Immature natural killer cell (primary cell): ENCODE data around the gene HM13. TPM values are rescaled to one million over a fixed set of nuclear protein-coding genes. Genes with fewer than 3 reads are reported as not detected.
"Not testable (repeated sequence)": the region's sequence is repeated elsewhere in the genome, so short reads cannot be mapped to it uniquely, and the experiment has no call there.

Source experiments
- DNase-seq, 3 donors: peaks; one replicate each; pipeline ENCODE4 v3.0.0; 2022; ENCODE audit warnings: mixed read lengths in 1 of 3
- H3K27ac Mint-ChIP-seq, 6 donors: one replicate each; pipeline ENCODE4 v1.8.0; 2020; ENCODE audit warnings: mixed read lengths in 6 of 6, mild to moderate bottlenecking in 5 of 6, inconsistent platforms in 4 of 6, moderate library complexity in 3 of 6
- H3K27me3 Mint-ChIP-seq, 3 donors: one replicate each; pipeline ENCODE4 v1.8.0; 2020 to 2021; ENCODE audit warnings: low read depth in 3 of 3, mild to moderate bottlenecking in 3 of 3, mixed read lengths in 3 of 3, moderate library complexity in 3 of 3, inconsistent platforms in 1 of 3
- H3K36me3 Mint-ChIP-seq, 3 donors: one replicate each; pipeline ENCODE4 v1.8.0; 2020; ENCODE audit warnings: mixed read lengths in 3 of 3, inconsistent platforms in 2 of 3, mild to moderate bottlenecking in 2 of 3
- H3K4me1 Mint-ChIP-seq, 2 donors: one replicate each; pipeline ENCODE4 v1.8.0; 2020; ENCODE audit warnings: inconsistent platforms in 2 of 2, mild to moderate bottlenecking in 2 of 2, mixed read lengths in 2 of 2, moderate library complexity in 1 of 2
- H3K4me3 Mint-ChIP-seq, 5 donors: one replicate each; pipeline ENCODE4 v1.8.0; 2020; ENCODE audit warnings: mild to moderate bottlenecking in 5 of 5, mixed read lengths in 5 of 5, inconsistent platforms in 3 of 5, moderate library complexity in 3 of 5
- H3K9me3 Mint-ChIP-seq, 6 donors: one replicate each; pipeline ENCODE4 v1.8.0; 2020; ENCODE audit warnings: mild to moderate bottlenecking in 6 of 6, mixed read lengths in 6 of 6, inconsistent platforms in 4 of 6, moderate library complexity in 3 of 6
- polyA plus RNA-seq, 3 donors: library from polyadenylated mRNA; unstranded; fragments of 300-500 nt; fragmentation: Illumina TruSeq; gene quantifications; one replicate each; pipeline ENCODE4 v1.2.3, GENCODE V29; 2021

HM13 gene
- polyA plus RNA-seq, 3 donors from 2014 or later = 112 to 167 (median 152) TPM

DNA sequence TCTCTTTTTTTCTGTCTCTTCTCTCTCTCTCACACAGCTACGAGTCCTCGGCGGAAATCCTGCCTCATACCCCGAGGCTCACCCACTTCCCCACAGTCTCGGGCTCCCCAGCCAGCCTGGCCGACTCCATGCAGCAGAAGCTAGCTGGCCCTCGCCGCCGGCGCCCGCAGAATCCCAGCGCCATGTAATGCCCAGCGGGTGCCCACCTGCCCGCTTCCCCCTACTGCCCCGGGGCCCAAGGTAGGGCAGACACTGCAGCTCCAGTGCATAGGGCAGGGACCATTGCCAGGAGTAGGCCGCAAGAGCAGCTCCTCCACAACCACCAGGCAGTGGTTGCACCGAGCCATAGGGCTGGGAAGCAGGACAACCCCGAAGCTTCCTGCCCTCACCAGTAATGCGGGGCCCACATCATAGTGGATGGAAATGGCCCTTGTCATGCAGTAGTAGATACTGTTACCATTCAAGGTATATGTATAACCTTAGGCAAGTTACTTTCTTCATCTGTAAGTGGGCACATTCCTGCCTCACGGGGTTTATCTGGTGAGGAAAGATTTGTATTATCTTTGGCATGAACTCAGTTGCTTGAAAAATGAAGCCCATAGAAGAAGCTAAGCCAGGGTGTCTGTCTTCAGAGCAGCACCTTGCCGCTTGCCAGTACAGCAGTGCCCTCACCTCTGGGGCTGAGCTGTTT, 53.9 kb downstream of the HM13 start:
- Mint-ChIP-seq H3K9me3 (no peaks in the 10 kb centered on the region), H3K36me3 (peaks cover 0 to 10% (median 0%) of the 10 kb centered on the region in 3 donors), H3K27me3 (peaks cover 2 to 6% (median 2%) of the 10 kb centered on the region in 3 donors), H3K27ac (peak overlapping the region in 4 of 6 donors; percentile 8 to 62 (median 24)), H3K4me1 (peaks cover 18 to 24% of the 10 kb centered on the region in 2 donors), H3K4me3 (no peak overlapping the region)
- DNase-seq = no peak

DNA sequence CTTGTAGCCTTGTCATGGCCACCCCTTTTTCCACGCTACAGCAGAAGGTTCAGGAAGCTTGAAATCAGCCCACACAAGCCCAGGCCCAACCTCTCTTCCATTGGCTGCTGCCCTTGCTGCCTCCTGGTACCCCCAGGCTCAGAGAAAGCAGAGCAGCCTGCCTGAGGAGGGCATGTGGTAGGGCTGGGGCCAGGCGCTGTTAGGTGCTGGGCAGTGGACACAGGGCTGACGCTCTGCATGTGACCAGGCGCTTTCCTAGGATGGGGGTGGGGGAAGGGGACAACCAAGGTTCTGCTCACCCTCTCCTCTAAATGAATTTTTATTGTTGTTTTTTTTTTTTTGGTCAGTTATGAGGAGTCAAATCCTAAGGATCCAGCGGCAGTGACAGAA, 54.5 kb downstream of the HM13 start:
- no peak overlapping the region for H3K4me3 Mint-ChIP-seq
- H3K27ac Mint-ChIP-seq = peak overlapping the region in 1 of 6 donors; percentile 40
- H3K4me1 Mint-ChIP-seq = peaks cover 23 to 29% of the 10 kb centered on the region in 2 donors
- no peak for DNase-seq
- H3K36me3 Mint-ChIP-seq = peaks cover 0 to 10% (median 0%) of the 10 kb centered on the region in 3 donors
- H3K27me3 Mint-ChIP-seq = peaks cover 2 to 9% (median 2%) of the 10 kb centered on the region in 3 donors
- H3K9me3 Mint-ChIP-seq = no peaks in the 10 kb centered on the region

DNA sequence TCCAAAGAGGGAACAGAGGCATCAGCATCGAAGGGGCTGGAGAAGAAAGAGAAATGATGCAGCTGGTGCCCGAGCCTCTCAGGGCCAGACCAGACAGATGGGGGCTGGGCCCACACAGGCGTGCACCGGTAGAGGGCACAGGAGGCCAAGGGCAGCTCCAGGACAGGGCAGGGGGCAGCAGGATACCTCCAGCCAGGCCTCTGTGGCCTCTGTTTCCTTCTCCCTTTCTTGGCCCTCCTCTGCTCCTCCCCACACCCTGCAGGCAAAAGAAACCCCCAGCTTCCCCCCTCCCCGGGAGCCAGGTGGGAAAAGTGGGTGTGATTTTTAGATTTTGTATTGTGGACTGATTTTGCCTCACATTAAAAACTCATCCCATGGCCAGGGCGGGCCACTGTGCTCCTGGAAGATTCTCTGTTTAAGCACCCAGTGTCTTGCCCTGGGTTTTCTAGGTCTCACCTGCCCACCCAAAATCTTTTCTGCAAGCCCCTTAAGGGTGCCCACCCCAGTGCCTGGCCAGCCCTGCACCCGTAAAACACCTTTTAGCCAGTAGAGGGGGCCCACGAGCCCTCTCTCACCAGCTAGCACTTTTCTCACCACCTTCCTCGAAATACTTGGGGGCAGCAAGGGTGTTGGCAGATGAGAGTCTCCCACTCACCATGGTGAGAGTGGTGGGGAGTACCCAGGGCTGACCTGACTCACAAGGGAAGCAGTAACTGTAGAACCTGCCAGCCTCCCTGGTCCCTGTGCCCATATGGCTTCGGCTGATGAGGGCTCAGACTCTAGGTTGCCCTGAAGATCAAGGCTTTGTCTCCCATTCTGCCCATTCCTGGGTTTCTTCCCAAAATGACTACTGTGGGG, 55.1 kb downstream of the HM13 start:
- peaks cover 26 to 34% of the 10 kb centered on the region in 2 donors for H3K4me1 Mint-ChIP-seq
- DNase-seq = peak; percentile 55 to 58 (median 57)
- H3K36me3 Mint-ChIP-seq = peaks cover 0 to 5% (median 0%) of the 10 kb centered on the region in 3 donors
- H3K27me3 Mint-ChIP-seq = peaks cover 2 to 11% (median 2%) of the 10 kb centered on the region in 3 donors
- peak overlapping the region in 2 of 6 donors; percentile 40 for H3K27ac Mint-ChIP-seq
- no peaks in the 10 kb centered on the region for H3K9me3 Mint-ChIP-seq
- H3K4me3 Mint-ChIP-seq = no peak overlapping the region

DNA sequence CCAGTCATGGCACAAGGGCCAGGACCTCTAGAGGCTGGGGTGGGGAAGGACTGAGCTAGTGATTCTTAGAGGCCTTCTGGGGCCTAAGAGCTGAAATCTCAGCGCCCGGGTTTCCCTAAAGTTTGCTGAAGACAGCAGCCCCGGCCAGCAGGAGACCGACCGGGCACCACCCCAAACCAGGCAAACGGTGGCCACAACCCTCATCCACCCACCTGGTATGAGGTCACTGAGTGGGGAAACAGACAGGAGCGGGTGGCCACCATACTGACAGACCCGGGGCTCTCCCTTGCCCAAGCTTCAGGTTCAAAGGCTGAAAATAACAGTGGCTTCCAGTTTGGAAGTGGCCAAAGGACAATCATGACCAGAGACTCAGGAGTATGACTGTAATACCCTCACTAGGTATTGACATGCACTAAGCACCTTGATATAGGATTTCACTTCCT, 55.8 kb downstream of the HM13 start:
- peaks cover 26 to 34% of the 10 kb centered on the region in 2 donors for H3K4me1 Mint-ChIP-seq
- no peak for DNase-seq
- H3K4me3 Mint-ChIP-seq = no peak overlapping the region
- H3K9me3 Mint-ChIP-seq = no peaks in the 10 kb centered on the region
- peaks cover 0 to 3% (median 0%) of the 10 kb centered on the region in 3 donors for H3K36me3 Mint-ChIP-seq
- H3K27ac Mint-ChIP-seq = peak overlapping the region in 2 of 6 donors; percentile 11 to 28
- H3K27me3 Mint-ChIP-seq = peaks cover 2 to 11% (median 2%) of the 10 kb centered on the region in 3 donors

DNA sequence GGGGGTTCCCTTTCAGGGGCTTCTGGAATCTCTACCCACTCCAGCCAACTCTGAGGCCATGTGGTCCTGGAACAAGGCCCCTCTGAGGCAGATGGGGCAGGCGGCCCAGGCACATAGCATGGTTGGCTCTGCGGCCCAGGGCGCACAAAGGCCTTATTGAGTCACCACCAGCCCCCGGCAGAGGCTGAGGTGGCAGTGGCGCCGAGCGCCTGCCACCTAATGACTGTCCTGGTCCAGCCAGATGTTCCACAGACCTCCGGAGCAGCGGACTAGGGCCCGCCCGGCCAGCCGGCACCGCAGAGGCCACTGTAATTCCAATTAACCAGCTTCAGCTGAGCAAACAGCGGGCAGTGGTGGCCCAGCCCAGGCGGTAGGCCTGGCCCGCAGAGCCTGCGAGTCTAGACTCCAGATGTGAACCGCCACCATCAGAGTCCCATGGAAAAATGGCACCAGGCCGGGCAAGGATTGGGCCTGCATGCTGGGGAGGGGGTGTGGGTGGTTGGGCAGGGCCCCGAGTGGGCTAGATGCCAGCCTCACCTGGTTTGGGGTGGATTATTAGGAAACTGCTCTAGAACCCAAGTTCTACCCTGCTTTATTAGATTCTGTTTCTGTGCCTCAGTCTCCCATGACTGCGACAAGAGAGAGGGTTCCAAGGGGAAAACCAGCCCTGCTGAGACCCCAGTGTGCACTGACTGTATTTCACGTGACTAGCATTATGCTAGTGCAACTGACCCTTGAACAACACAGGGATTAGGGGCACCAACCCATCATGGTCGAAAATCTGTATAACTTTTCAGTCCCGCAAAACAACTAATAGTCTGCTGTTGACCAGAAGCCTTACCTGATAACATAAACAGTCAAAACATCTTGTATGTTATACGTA, 56.7 kb downstream of the HM13 start:
- H3K27me3 Mint-ChIP-seq = peaks cover 2 to 11% (median 2%) of the 10 kb centered on the region in 3 donors
- H3K4me1 Mint-ChIP-seq = peaks cover 26 to 34% of the 10 kb centered on the region in 2 donors
- DNase-seq = no peak
- no peaks in the 10 kb centered on the region for H3K36me3 Mint-ChIP-seq
- peak overlapping the region in 4 of 6 donors; percentile 37 to 82 (median 51) for H3K27ac Mint-ChIP-seq
- H3K4me3 Mint-ChIP-seq = peak overlapping the region; percentile 24 to 84 (median 59)
- no peaks in the 10 kb centered on the region for H3K9me3 Mint-ChIP-seq

DNA sequence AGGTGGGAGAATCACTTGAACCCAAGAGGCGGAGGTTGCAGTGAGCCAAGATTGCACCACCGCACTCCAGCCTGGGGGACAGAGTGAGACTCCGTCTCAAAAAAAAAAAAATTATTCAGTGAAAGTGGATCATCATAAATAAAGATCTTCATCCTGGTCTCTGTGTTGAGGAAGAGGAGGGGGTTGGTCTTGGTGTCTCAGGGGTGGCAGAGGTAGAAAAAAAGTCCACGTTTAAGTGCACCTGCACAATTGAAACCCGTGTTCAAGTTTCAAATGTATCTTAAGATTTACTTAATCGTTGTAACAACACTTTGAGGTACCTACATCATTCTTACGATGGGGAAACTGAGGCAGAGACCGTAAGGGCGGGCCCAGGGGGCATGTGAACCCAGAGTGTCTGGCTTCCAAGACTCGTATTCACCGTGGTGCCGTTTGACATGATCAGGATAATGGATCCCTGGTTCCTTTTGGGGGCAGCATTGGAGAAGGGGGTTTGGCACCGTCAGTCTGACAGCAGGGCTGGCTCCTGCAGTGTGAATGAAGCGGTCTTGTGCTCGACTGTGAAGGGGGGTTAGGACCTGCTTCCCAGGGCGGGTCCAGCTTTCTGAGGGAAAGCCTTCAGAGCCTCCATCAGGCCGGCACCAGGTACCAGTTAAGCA, 57.9 kb downstream of the HM13 start:
- H3K27me3 Mint-ChIP-seq = peaks cover 3 to 11% (median 4%) of the 10 kb centered on the region in 3 donors
- peaks cover 23 to 29% of the 10 kb centered on the region in 2 donors for H3K4me1 Mint-ChIP-seq
- DNase-seq = no peak
- H3K4me3 Mint-ChIP-seq = peak overlapping the region; percentile 82 to 87 (median 86)
- no peaks in the 10 kb centered on the region for H3K36me3 Mint-ChIP-seq
- peak overlapping the region; percentile 80 to 88 (median 84) for H3K27ac Mint-ChIP-seq
- H3K9me3 Mint-ChIP-seq = no peaks in the 10 kb centered on the region

DNA sequence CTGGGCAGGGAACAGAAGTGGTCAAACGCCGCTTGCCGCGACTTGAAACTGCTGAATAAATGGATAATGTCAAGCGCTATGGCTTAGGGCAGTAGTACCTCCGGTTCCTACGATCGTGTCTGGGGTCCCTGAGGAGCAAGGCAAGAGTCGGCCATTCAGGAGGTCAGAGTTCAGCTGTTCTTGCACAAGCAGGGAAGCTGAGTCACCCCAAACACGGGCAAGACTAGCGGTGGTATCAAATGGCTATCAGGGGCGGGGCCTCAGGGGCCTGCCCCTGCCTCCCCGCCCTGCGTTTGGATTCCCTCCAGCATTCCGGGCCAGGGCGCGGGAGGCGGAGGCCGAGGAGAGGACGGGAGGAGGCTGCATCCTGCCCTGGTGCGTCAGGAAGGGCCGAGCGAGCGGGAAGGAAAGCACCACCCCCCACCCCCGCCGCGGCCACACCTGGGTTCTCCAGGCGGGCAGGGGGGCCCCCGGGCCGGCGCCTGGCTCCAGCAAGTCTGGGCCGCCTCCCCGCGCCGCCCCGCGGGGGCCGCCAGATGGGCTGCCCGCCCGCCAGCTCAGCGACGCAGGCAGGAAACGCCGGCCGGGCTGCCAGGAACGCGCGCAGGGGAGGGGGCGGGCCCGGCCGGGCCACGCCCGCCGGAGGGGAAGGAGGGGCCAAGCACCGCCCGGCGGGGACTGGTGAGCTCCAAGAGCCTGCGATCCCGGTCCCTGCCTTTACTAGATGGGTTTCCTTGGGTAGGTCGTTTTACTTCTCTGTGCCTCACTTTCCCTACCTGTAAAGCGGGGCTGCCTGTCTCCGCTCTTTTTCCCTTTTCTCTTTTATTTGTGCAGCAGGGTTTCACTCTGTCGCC, 58.7 kb downstream of the HM13 start:
- Mint-ChIP-seq H3K27me3 (peaks cover 5 to 13% (median 8%) of the 10 kb centered on the region in 3 donors), H3K4me1 (peaks cover 21 to 22% of the 10 kb centered on the region in 2 donors), H3K4me3 (peak overlapping the region; percentile 88 to 93 (median 91)), H3K27ac (peak overlapping the region; percentile 82 to 88 (median 87)), H3K9me3 (no peaks in the 10 kb centered on the region), H3K36me3 (no peaks in the 10 kb centered on the region)
- peak; percentile 78 to 81 (median 79) for DNase-seq

DNA sequence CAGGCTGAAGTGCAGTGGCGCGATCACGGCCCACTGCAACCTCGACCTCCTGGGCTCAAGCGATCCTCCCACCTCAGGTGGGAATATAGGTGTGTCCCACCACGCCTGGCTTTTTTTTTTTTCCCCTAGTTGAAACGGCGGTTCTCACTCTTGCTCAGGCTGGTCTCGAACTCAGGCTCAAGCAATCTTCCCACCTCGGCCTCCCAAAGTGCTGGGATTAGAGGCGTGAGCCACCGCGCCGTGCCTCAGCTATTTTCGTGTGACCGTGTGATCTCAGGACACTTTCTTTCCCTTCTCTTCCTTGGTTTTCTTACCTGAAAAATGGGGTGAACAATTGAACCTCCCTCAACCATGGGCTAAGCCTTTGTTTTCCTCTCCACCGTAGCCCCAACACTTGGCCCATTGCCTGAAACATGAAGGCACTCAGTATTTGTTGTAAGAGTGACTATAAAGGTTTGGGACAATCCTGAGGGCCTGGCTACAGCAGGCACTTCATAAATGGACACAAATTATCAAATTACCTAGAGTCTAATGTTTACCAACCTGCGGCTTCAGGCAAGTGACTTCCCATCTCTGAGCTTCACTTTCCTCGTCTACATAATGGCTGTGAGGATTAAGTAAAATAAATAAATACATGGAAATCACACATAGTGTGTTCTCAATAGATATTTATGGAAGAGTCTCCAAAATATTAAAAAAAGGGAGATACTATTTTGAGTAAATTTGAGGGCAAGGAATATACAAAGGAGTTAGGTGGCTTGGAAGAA, 59.5 kb downstream of the HM13 start:
- Mint-ChIP-seq H3K9me3 (no peaks in the 10 kb centered on the region), H3K27me3 (peaks cover 5 to 15% (median 11%) of the 10 kb centered on the region in 3 donors), H3K36me3 (no peaks in the 10 kb centered on the region), H3K4me1 (peaks cover 20 to 21% of the 10 kb centered on the region in 2 donors), H3K4me3 (peak overlapping the region; percentile 88 to 93 (median 91)), H3K27ac (peak overlapping the region; percentile 31 to 88 (median 85))
- no peak for DNase-seq

DNA sequence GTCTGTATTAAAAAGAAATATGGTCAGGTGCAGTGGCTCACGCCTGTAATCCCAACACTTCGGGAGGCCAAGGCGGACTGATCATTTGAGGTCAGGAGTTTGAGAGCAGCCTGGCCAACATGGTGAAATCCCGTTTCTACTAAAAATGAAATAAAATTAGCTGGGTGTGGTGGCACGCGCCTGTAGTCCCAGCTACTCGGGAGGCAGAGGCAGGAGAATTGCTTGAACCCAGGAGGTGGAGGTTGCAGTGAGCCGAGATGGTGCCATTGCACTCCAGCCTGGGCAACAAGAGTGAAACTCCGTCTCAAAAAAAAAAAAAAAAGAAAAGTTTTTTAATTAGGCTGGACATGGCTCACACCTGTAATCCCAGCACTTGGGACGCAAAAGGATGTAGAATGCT, 60.7 kb downstream of the HM13 start:
- H3K4me1 Mint-ChIP-seq = peaks cover 20 to 21% of the 10 kb centered on the region in 2 donors
- not testable (repeated sequence) for H3K9me3 Mint-ChIP-seq, H3K36me3 Mint-ChIP-seq, H3K4me3 Mint-ChIP-seq, DNase-seq, H3K27ac Mint-ChIP-seq
- peaks cover 5 to 15% (median 11%) of the 10 kb centered on the region in 3 donors for H3K27me3 Mint-ChIP-seq

DNA sequence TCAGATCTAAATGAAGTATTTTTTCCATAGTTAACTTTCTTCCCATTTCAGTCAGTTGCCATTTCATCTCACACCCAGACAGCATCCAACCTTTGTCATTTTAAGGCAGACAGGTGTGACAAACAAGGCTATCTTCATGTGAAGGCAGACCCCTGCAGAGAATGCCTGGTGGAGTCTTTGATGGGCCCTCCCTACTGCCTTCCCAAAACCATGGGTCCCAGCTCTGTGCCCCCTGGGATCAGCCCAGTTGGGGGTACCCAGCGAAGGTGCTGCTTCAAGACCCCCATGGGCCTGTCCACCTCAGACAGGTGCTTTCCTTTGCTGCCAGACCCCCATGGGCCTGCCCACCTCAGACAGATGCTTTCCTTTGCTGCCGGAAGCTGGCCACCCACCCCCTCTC, 62.5 kb downstream of the HM13 start:
- Mint-ChIP-seq H3K27ac (no peak overlapping the region), H3K36me3 (peaks cover 0 to 4% (median 3%) of the 10 kb centered on the region in 3 donors), H3K9me3 (no peaks in the 10 kb centered on the region), H3K4me1 (peaks cover 18 to 20% of the 10 kb centered on the region in 2 donors), H3K4me3 (no peak overlapping the region), H3K27me3 (peaks cover 3 to 14% (median 11%) of the 10 kb centered on the region in 3 donors)
- no peak for DNase-seq

DNA sequence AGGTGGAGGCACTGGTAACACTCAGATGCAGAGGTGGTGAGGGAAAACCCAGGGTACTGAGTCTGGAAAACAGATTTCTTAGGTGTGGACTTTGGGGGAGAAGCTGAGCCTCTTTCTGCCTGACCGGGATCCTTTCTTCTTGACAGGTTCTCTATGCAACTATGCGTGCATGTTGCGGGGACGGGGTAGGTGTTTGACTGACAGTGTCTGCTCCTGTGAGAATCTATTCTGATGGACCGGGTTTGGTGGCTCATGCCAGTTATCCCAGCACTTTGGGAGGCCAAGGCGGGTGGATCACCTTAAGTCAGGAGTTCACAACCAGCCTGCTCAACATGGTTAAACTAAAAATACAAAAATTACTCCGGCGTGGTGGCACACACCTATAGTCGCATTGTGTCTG, 63.0 kb downstream of the HM13 start:
- Mint-ChIP-seq H3K36me3 (peaks cover 0 to 4% (median 3%) of the 10 kb centered on the region in 3 donors), H3K27ac (no peak overlapping the region), H3K4me3 (no peak overlapping the region), H3K4me1 (peaks cover 14 to 16% of the 10 kb centered on the region in 2 donors), H3K27me3 (peaks cover 3 to 14% (median 11%) of the 10 kb centered on the region in 3 donors), H3K9me3 (no peaks in the 10 kb centered on the region)
- no peak for DNase-seq
